ENCODE measurements around the gene CFDP1. TPM values are rescaled to one million over a fixed set of nuclear protein-coding genes. Genes with fewer than 3 reads are reported as not detected.

CFDP1 gene
- total and polyA plus RNA-seq, 2 experiments from 2014 or later: 97.1 to 116 TPM

- Histone ChIP-seq H3K9me2 (replicated peaks; ENCODE audit: insufficient read depth) (no peaks in the 10 kb centered on the region), H3K4me1 (ENCODE audit: insufficient read depth) (no peaks in the 10 kb centered on the region), H4K20me1 (ENCODE audit: insufficient read depth, poor library complexity, severe bottlenecking) (peaks cover 3% of the 10 kb centered on the region), H3K36me3 (replicated peaks; ENCODE audit: insufficient read depth, low read depth) (no peaks in the 10 kb centered on the region), H3K9me3 (ENCODE audit: low read depth) (no peaks in the 10 kb centered on the region), H3K27ac (no peak overlapping the region), H2AFZ (no peak overlapping the region), H3K4me3 (no peak overlapping the region), H3K4me2 (no peak overlapping the region), H3K27me3 (no peaks in the 10 kb centered on the region), H3K79me2 (peaks cover 67% of the 10 kb centered on the region)
- no peak for TF ChIP-seq EZH2 (IDR thresholded peaks at IDR 0.05; ENCODE audit: borderline replicate concordance)
- 78% methylated on average over 4 of the region's 4 CpGs for WGBS (ENCODE audit: low lambda C conversion rate, missing lambda C conversion rate)
- DNase-seq (ENCODE audit: low spot score): no peak
Observed at GRCh38 chr16:75415169-75415905, 18.0 kb downstream of the CFDP1 start.

GRCh38 chr16:75413951-75414350, 19.4 kb downstream of the CFDP1 start:
- Histone ChIP-seq H3K79me2 (peaks cover 53% of the 10 kb centered on the region), H2AFZ (no peak overlapping the region), H3K9me2 (replicated peaks; ENCODE audit: insufficient read depth) (no peaks in the 10 kb centered on the region), H4K20me1 (ENCODE audit: insufficient read depth, poor library complexity, severe bottlenecking) (peaks cover 3% of the 10 kb centered on the region), H3K4me1 (ENCODE audit: insufficient read depth) (no peaks in the 10 kb centered on the region), H3K9me3 (ENCODE audit: low read depth) (no peaks in the 10 kb centered on the region), H3K36me3 (replicated peaks; ENCODE audit: insufficient read depth, low read depth) (no peaks in the 10 kb centered on the region), H3K27me3 (no peaks in the 10 kb centered on the region), H3K4me3 (no peak overlapping the region), H3K27ac (no peak overlapping the region), H3K4me2 (no peak overlapping the region)
- 90% methylated on average over 2 of the region's 2 CpGs for WGBS (ENCODE audit: low lambda C conversion rate, missing lambda C conversion rate)
- TF ChIP-seq CTCF (IDR thresholded peaks at IDR 0.05; ENCODE audit: poor library complexity) (no peak), EZH2phosphoT487 (IDR thresholded peaks at IDR 0.05; ENCODE audit: low read depth, severe bottlenecking, unreplicated experiment) (no peak), EZH2 (IDR thresholded peaks at IDR 0.05; ENCODE audit: borderline replicate concordance) (no peak)
- DNase-seq (ENCODE audit: low spot score): no peak

GRCh38 chr16:75406943-75407342, 26.4 kb downstream of the CFDP1 start:
- H3K79me2 ChIP-seq: no peaks in the 10 kb centered on the region
- no peak overlapping the region for H3K4me2 ChIP-seq
- DNase-seq (ENCODE audit: low spot score): no peak
- no peaks in the 10 kb centered on the region for H3K27me3 ChIP-seq
- H3K4me1 ChIP-seq (ENCODE audit: insufficient read depth): no peaks in the 10 kb centered on the region
- H3K9me3 ChIP-seq (ENCODE audit: low read depth): no peaks in the 10 kb centered on the region
- H3K9me2 ChIP-seq (replicated peaks; ENCODE audit: insufficient read depth): no peaks in the 10 kb centered on the region
- no peak overlapping the region for H2AFZ ChIP-seq
- 89% methylated on average over 4 of the region's 4 CpGs for WGBS (ENCODE audit: low lambda C conversion rate, missing lambda C conversion rate)
- no peak overlapping the region for H3K27ac ChIP-seq
- H4K20me1 ChIP-seq (ENCODE audit: insufficient read depth, poor library complexity, severe bottlenecking): no peaks in the 10 kb centered on the region
- no peaks in the 10 kb centered on the region for H3K36me3 ChIP-seq (replicated peaks; ENCODE audit: insufficient read depth, low read depth)
- no peak overlapping the region for H3K4me3 ChIP-seq
- TF ChIP-seq EZH2phosphoT487 (IDR thresholded peaks at IDR 0.05; ENCODE audit: low read depth, severe bottlenecking, unreplicated experiment) (no peak), EZH2 (IDR thresholded peaks at IDR 0.05; ENCODE audit: borderline replicate concordance) (no peak), CTCF (IDR thresholded peaks at IDR 0.05; ENCODE audit: poor library complexity) (no peak)

- no peak overlapping the region for H3K4me3 ChIP-seq
- no peak for TF ChIP-seq EZH2phosphoT487 (IDR thresholded peaks at IDR 0.05; ENCODE audit: low read depth, severe bottlenecking, unreplicated experiment)
- peak; percentile 75 for TF ChIP-seq CTCF (IDR thresholded peaks at IDR 0.05; ENCODE audit: poor library complexity)
- no peak for TF ChIP-seq EZH2 (IDR thresholded peaks at IDR 0.05; ENCODE audit: borderline replicate concordance)
- H3K27ac ChIP-seq: peak overlapping the region; percentile 73
- H3K9me2 ChIP-seq (replicated peaks; ENCODE audit: insufficient read depth): no peaks in the 10 kb centered on the region
- H3K79me2 ChIP-seq: peaks cover 7% of the 10 kb centered on the region
- no peaks in the 10 kb centered on the region for H4K20me1 ChIP-seq (ENCODE audit: insufficient read depth, poor library complexity, severe bottlenecking)
- no peaks in the 10 kb centered on the region for H3K4me1 ChIP-seq (ENCODE audit: insufficient read depth)
- H3K9me3 ChIP-seq (ENCODE audit: low read depth): no peaks in the 10 kb centered on the region
- DNase-seq (ENCODE audit: low spot score): peak; percentile 47
- H2AFZ ChIP-seq: no peak overlapping the region
- no peak overlapping the region for H3K4me2 ChIP-seq
- 38% methylated on average over 3 of the region's 3 CpGs for WGBS (ENCODE audit: low lambda C conversion rate, missing lambda C conversion rate)
- no peaks in the 10 kb centered on the region for H3K36me3 ChIP-seq (replicated peaks; ENCODE audit: insufficient read depth, low read depth)
- H3K27me3 ChIP-seq: no peaks in the 10 kb centered on the region
Observed at GRCh38 chr16:75402821-75403475, 30.4 kb downstream of the CFDP1 start.

Data from hepatocyte (in vitro differentiated cells).